DMS153 treated with DMSO at 0.1 percent for 48 hours (cell line): ENCODE data around the gene TAF1L.

Experiments used
- DNase-seq: peaks from one replicate; lab custom pipeline; 2025; ENCODE audit not compliant: unreplicated experiment; lab: John Stamatoyannopoulos, UW

The TAF1L gene

DNA sequence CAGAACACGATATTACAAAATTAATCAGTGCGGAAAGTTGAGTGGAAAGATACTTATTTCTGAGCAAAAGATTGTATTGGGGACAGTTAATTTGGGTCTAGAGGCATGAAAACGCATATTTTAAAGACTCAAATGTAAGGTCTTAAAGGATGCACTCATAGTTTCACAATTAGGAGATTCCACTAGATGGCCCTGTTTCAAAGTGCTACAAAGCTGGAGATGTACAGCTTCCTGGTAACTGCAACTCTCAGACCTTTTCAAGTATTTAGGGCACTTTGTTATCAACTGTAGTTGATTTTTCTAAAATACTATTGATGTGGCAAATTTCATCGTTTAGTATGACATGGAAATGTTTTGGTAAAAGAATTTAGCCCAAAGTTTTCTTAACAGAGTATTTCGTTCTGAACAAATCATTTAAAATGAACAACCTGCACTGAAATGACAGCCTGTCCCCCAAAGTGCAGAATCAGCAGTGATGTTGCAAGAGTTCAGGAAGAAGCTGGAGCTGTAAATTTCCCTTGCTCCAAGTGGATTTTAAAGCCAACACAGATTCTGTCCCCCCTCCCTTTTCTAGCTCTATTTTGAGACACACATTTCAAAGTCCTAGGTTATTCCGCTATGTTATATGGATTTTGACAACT, 46.3 kb downstream of the TAF1L start:
- DNase-seq = peak; percentile 18

DNA sequence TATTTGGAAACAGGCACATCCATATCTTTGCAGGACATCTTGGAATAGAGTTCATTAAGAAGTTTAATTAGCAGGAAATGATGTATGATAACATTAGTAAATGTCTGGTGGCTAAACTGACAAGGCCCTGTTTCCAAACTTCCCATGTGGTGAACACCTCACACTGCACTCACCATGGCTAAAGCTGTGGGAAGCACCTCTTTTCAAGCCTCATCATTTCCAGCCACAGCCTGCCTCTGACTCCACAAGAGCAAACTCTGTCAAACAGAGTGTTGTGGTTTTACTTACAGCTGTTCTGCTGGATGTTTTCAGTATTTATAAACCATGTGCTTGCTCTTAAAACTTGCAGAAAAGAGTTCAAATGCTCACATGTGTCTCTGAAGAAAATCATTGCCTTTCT, 47.6 kb downstream of the TAF1L start:
- DNase-seq = no peak

DNA sequence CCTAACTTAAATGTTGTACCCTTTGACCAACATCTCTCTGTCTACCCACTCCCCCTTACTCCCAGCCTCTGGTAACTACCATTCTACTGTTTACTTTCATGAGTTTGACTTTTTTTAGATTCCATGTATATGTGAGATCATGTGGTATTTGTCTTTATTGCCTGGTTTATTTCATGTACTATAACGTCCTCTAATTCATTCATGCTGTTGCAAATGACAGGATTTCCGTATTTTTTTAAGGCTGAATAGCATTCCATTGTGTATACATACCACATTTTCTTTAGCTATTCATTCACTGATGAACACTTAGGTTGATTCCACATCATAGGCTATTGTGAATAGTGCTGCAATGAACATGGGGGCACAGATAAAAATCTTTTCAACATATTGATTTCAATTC, 50.7 kb downstream of the TAF1L start:
- no peak for DNase-seq

DNA sequence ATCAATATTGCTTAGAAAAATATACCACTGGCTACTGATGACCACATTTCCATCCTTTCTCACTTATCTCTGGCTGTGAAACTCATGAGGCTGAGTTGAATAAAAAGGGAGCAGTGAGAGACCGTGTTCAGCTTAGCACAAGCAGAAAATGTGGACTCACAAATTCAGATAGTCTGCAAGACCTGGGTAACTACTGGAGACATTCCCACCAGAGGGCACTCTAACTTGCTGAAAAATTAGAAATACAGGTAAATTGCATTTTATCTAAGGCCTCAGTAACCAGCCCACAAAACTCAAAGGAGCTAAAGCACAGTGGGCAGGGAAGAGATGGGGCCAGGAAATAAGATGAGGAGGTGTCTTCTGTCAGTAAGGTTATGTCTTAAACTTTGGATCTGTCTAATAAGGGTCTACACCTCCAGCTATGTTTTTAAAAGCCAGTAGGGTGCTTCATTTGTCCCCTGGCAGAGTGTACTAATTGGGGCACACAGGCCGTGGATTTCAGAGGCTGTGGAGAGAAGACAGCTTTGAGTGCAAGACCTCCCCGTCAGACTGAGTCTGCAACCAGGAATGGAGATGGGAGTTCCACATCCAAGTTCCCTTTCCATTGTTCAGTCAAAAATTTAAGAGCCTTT, 53.8 kb downstream of the TAF1L start:
- peak; percentile 13 for DNase-seq

DNA sequence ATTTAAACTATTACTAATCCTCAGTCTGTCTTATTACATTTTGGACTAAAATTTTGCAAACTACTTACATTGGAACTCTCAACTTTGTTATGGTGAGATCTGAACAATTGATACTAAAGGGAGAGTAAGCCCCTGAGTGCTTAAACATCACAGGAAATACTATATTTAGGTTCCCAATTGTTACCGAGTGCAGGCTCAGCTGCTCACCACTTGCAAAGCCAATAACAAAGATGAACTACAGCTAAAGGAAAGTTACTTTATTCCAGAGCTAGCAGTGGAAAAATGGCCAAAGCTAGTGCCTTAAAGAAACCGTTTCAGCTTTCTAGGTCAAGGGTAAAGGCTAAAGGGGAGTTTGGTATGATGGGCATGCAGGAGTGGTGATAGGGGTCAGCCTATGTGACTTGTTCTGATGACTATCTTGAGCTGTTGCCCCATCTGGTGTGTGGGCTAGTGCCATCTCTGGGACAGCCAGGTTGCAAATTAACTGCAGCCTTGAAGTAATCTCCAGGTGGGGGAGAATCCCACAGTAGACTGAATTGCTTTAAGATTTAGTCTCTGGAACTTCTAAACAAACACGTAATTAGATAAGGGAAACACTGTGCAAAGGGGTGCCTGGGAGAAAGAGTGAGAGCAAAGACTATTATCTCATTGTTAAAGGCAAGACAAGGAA, 54.7 kb downstream of the TAF1L start:
- no peak for DNase-seq

DNA sequence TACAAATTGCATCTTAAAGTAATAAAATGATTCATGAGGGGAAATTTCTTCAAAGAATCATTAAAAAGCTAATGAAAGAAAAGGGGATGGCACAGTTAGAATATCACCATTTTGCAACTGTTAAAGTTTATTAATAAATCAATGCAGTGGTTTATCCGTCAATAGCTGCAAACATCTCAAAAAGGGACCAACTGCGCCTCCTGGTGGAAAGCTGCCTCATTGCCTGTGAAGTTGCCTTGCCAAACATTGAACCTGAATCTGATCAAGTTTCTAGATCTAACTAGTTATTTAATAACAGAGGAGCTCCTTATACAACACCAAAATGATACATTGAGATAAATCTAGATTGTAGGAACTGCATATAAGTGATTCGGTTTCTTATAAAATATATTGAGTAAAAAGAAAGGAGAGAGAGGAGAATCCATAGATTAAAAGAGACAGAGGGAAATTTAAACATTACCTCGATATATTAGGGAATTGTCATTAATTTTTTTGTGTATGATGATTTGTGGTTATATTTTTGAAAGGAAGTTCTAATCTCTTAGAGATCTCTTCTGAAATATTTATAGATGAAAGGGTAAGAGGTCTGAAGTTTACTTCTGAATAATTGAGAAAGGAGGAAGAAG, 55.6 kb downstream of the TAF1L start:
- peak; percentile 47 for DNase-seq
